Measurements from ENCODE around the gene KCNMA1.

KCNMA1 gene

DNA sequence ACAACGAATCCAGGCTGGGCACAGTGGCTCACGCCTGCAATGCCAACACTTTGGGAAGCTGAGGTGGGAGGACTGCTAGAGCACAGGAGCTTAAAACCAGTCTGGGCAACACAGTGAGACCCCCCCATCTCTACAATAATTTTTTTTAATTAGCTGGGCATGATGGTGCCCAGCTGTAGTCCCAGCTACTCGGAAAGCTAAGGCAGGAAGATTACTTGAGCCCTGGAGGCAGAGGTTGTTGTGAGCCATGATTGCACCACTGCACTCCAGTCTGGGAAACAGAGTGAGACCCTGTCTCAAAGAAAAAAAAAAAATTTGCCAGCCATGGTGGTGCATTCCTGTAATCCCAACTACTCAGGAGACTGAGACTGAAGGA, 396.3 kb downstream of the KCNMA1 start:
- no peaks in the 10 kb centered on the region for H3K36me3 ChIP-seq (ENCODE audit: insufficient read depth, low read length)
- no peak overlapping the region for H3K9ac ChIP-seq (ENCODE audit: low read depth, low read length)
- peaks cover 5% of the 10 kb centered on the region; the same call in 1 of the 2 replicates for H3K4me1 ChIP-seq (ENCODE audit: insufficient read depth, low read length)
- H3K9me3 ChIP-seq (ENCODE audit: control insufficient read depth, insufficient read depth, low read length) = no peaks in the 10 kb centered on the region

DNA sequence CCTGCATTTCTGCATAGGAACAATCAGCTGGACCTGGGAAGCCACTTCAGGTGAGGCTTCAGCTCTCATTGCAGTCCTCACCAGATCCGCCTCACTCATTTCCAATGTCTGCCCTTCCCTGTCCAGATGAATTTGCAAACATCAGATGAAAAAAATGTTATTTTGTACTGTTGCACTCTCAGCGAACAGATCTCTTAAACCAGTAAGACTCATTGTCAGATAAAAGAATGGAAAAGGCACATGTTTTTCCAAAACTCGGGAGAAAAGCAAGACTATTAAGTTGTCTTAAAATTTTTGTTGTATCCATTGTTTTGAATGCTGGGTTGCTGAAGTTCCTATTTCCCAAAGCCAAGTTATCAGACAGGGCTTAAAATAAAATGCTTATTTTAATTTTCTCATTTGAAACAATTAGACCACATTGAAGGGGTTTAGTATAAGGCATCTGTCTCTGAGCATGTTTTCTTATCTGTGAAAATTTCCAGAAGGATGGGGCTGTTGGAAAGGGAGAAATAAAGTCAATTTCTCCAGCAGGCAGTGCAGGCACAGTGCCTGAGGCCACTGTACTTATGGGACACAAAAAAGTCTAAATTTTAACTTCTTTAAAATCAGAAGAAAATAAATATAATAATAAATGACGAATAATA, 396.8 kb downstream of the KCNMA1 start:
- Histone ChIP-seq H3K4me1 (ENCODE audit: insufficient read depth, low read length) (peaks cover 5% of the 10 kb centered on the region; the same call in 1 of the 2 replicates), H3K9ac (ENCODE audit: low read depth, low read length) (no peak overlapping the region), H3K9me3 (ENCODE audit: control insufficient read depth, insufficient read depth, low read length) (no peaks in the 10 kb centered on the region), H3K36me3 (ENCODE audit: insufficient read depth, low read length) (no peaks in the 10 kb centered on the region)

DNA sequence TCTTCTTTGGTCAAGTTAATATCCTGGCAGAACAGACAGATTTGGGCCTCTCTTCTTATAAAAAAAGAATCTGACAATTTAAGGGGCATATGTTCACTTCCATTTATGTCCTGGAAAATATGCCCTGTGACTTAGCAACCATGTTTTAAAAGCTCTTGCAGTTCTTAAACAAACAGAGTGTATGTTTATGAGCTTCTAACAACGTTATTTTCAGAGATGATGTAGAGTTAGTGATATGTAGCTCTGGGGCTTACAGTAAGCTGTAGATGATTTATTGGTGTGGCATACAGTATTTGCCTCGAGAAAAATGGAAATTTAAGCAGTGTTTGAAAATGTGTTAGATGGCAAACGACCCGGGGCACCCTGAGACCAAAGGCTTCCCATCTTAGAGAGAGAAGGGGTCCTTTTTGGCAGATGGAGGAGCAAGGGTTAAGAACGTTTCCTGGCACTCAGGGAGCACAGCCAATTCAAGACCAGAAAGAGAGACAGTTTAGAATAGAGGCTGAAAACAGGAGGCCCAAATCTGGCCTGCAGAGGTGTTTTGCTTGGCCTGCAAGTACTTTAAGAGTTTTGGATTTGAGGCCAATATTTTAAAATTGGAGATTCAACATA, 397.5 kb downstream of the KCNMA1 start:
- H3K36me3 ChIP-seq (ENCODE audit: insufficient read depth, low read length) = no peaks in the 10 kb centered on the region
- no peaks in the 10 kb centered on the region for H3K9me3 ChIP-seq (ENCODE audit: control insufficient read depth, insufficient read depth, low read length)
- H3K9ac ChIP-seq (ENCODE audit: low read depth, low read length) = no peak overlapping the region
- peaks cover 5% of the 10 kb centered on the region; the same call in 1 of the 2 replicates for H3K4me1 ChIP-seq (ENCODE audit: insufficient read depth, low read length)

DNA sequence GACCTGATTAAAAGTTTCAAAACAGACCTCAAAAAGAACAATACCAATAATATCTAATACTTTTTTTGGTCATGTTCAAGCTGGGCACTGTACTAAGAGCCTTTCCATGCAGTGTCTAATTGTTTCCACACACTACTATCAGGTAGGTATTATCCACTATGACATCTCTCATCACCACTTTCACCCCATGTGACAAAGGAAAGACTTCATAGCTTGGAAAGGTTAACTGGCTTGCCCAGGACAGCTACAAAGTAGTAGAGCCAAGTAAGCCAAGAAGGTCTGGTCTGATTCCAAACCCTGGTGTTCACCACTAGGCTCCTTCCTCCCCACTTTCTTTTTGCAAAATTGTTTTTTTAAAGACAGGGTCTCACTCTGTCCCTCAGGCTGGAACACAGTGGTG, 400.5 kb downstream of the KCNMA1 start:
- Histone ChIP-seq H3K36me3 (ENCODE audit: insufficient read depth, low read length) (no peaks in the 10 kb centered on the region), H3K4me1 (ENCODE audit: insufficient read depth, low read length) (no peaks in the 10 kb centered on the region), H3K9ac (ENCODE audit: low read depth, low read length) (no peak overlapping the region), H3K9me3 (ENCODE audit: control insufficient read depth, insufficient read depth, low read length) (no peaks in the 10 kb centered on the region; the same call in 1 of the 2 replicates)

DNA sequence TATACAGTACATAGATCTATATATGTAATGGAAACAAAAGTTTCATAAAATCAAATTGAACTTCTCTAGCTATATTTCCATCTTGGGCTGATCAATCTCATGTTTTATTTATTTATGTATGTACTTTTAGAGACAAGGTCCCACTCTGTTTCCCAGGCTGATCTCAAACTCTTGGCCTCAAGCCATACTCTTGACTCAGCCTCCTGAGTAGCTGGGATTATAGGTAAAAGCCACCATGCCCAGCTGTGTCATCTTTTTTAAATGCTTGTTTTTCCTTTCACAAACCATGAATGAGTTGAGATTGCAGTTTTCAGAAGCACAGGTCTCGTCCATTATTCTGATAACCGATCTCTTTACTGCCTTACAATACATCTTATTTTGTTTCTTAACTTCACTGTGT, 400.9 kb downstream of the KCNMA1 start:
- no peaks in the 10 kb centered on the region for H3K36me3 ChIP-seq (ENCODE audit: insufficient read depth, low read length)
- no peaks in the 10 kb centered on the region; the same call in 1 of the 2 replicates for H3K9me3 ChIP-seq (ENCODE audit: control insufficient read depth, insufficient read depth, low read length)
- H3K9ac ChIP-seq (ENCODE audit: low read depth, low read length) = no peak overlapping the region
- H3K4me1 ChIP-seq (ENCODE audit: insufficient read depth, low read length) = no peaks in the 10 kb centered on the region

DNA sequence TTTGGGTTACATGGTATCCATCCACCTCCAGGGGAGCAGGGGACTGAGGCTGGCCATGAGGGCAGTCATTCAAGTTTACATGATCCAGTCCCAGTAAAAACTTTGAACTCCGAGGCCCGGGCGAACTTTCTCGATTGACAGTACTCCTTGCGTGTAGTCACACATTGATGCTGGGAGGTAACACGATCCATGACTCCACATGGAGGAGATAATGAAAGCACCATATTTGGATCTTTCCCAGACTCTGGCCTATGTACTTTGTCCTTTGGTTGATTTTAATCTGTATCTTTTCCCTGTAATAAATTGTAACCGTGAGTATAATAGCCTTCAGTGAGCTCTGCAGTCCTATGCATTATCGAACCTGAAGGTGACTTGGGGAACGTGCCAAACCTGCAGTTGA, 401.6 kb downstream of the KCNMA1 start:
- H3K36me3 ChIP-seq (ENCODE audit: insufficient read depth, low read length) = no peaks in the 10 kb centered on the region
- no peaks in the 10 kb centered on the region; the same call in 1 of the 2 replicates for H3K9me3 ChIP-seq (ENCODE audit: control insufficient read depth, insufficient read depth, low read length)
- no peak overlapping the region for H3K9ac ChIP-seq (ENCODE audit: low read depth, low read length)
- no peaks in the 10 kb centered on the region for H3K4me1 ChIP-seq (ENCODE audit: insufficient read depth, low read length)

DNA sequence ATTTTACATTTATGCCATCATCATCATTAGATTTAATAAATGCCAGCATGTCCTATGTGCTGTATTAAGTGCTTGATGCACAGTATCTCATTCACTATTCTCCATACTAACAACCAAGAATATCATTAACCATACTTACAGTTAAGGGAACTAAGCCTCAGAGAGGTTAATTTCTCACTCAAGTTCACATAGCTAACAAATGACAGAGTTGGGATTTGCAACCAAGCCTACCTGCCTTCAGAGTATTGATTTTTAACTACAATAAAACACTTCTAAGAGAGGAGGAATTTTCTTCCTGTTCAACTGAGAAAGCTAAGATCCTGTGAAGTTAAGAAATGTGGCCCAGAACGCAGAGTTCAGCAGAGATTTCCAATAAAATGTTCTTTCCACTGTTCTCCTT, 403.0 kb downstream of the KCNMA1 start:
- no peaks in the 10 kb centered on the region for H3K4me1 ChIP-seq (ENCODE audit: insufficient read depth, low read length)

DNA sequence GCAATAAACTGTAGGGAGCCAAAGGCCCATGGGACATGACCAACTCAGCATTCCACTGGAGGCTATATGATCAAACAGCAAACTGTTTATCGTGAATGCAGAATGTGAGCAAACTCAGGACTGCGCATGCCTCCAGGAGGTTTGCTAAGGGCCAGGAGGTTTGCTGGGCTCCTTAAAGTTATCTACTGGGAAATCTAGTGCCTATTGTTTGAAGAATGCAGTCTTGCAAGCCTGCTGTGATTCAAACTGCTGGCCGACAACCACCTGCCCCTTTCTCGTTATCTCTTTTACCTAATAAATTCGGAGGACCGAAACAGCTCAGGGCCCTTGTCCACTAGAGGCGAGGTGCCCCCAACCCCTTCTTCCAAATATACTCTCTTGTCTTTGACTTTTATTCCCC, 404.1 kb downstream of the KCNMA1 start:
- Histone ChIP-seq H3K9me3 (ENCODE audit: control insufficient read depth, insufficient read depth, low read length) (no peaks in the 10 kb centered on the region; the same call in 1 of the 2 replicates), H3K36me3 (ENCODE audit: insufficient read depth, low read length) (no peaks in the 10 kb centered on the region), H3K9ac (ENCODE audit: low read depth, low read length) (no peak overlapping the region), H3K4me1 (ENCODE audit: insufficient read depth, low read length) (no peaks in the 10 kb centered on the region)

More for the DNA sequence above, 403.0 kb downstream of the KCNMA1 start:
- Histone ChIP-seq H3K9ac (ENCODE audit: low read depth, low read length) (no peak overlapping the region), H3K36me3 (ENCODE audit: insufficient read depth, low read length) (no peaks in the 10 kb centered on the region), H3K9me3 (ENCODE audit: control insufficient read depth, insufficient read depth, low read length) (no peaks in the 10 kb centered on the region; the same call in 1 of the 2 replicates)

DNA sequence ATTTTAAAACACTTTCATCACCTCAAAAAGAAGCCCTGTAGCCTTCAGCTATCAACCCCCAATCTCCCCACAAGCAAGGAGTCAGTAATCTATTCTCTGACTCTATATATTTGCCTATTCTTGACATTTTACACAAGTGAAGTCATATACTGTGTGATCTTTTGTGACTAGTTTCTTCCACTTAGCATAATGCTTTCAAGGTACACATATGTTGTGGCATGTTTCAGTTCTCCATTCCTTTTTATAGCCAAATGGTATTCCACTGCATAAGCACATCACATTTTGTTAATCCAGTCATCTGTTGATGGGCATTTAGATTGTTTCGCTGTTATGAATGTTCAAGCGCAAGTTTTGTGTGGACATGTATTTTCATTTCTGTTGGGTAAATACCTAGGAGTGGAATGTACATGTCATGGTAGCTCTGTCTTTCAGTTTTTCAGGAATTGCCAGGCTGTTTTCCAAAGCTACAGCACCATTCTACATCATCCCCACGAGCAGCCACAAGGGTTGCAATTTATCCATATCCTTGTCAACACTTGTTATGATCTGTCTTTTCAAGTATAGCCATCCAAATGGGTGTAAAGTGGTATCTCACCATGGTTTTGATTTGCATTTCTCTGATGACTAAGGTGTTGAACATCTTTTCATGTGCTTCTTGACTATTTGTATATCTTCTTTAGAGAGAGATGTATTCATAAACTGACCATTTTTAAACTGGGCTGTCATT, 405.6 kb downstream of the KCNMA1 start:
- H3K4me1 ChIP-seq (ENCODE audit: insufficient read depth, low read length) = no peaks in the 10 kb centered on the region
- H3K36me3 ChIP-seq (ENCODE audit: insufficient read depth, low read length) = no peaks in the 10 kb centered on the region
- H3K9ac ChIP-seq (ENCODE audit: low read depth, low read length) = no peak overlapping the region
- H3K9me3 ChIP-seq (ENCODE audit: control insufficient read depth, insufficient read depth, low read length) = no peaks in the 10 kb centered on the region; the same call in 1 of the 2 replicates

DNA sequence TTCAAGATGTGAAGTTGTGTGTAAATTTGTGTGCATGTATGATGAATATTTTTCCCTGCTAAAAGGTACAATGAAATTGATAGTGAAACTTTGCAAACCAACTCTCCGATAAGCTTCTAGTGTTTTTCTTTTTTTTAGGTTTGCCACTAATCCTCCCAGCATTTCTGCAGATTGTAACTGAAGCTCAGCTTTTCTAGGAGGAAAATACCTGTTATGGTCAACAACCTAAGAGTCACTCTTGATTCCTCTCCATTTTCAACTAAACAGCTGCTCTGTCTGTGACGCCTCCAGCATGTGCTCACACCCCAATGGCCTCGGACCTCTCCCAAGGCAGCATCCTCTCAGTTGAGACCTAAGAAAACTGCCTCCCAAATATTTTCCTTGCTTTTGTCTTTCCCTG, 406.2 kb downstream of the KCNMA1 start:
- Histone ChIP-seq H3K9ac (ENCODE audit: low read depth, low read length) (no peak overlapping the region), H3K4me1 (ENCODE audit: insufficient read depth, low read length) (no peaks in the 10 kb centered on the region), H3K9me3 (ENCODE audit: control insufficient read depth, insufficient read depth, low read length) (no peaks in the 10 kb centered on the region; the same call in 1 of the 2 replicates), H3K36me3 (ENCODE audit: insufficient read depth, low read length) (no peaks in the 10 kb centered on the region)

DNA sequence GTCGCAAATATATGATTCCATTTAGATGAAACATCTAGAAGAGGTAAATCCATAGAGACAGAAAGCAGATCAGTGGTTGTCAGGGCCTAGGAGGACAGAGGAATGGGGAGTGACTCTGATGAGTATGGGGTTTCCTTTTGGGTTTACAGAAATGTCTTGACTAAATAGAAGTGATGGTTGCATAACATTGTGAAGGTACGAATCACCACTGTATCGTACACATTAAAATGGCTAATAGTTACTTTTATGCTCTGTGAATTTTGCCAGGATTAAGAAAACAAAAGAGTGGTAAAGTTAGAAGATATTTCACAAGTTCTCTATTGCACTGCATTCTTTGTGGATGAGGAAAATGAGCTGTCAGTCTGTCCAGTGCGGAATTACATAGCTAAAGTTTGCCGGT, 407.4 kb downstream of the KCNMA1 start:
- Histone ChIP-seq H3K9ac (ENCODE audit: low read depth, low read length) (no peak overlapping the region), H3K9me3 (ENCODE audit: control insufficient read depth, insufficient read depth, low read length) (no peaks in the 10 kb centered on the region; the same call in 1 of the 2 replicates), H3K36me3 (ENCODE audit: insufficient read depth, low read length) (no peaks in the 10 kb centered on the region), H3K4me1 (ENCODE audit: insufficient read depth, low read length) (no peaks in the 10 kb centered on the region)

DNA sequence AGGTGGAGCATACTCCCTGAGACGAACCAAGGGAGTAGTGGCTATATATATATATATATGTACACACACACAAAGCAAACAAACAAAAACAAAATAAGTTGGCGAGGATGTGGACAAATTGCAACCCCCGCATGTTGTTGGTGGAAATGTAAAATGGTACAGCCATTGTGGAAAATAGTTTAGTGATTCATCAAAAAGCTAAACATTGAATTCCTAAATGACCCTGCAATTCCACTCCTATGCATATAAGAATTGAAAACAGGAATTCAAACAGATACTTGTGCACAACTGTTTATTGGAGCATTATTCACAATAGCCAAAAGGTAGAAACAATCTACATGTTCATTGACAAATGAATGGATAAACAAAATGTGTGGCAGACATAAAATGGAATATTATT, 407.9 kb downstream of the KCNMA1 start:
- Histone ChIP-seq H3K9ac (ENCODE audit: low read depth, low read length) (no peak overlapping the region), H3K36me3 (ENCODE audit: insufficient read depth, low read length) (no peaks in the 10 kb centered on the region), H3K4me1 (ENCODE audit: insufficient read depth, low read length) (no peaks in the 10 kb centered on the region), H3K9me3 (ENCODE audit: control insufficient read depth, insufficient read depth, low read length) (no peaks in the 10 kb centered on the region; the same call in 1 of the 2 replicates)

DNA sequence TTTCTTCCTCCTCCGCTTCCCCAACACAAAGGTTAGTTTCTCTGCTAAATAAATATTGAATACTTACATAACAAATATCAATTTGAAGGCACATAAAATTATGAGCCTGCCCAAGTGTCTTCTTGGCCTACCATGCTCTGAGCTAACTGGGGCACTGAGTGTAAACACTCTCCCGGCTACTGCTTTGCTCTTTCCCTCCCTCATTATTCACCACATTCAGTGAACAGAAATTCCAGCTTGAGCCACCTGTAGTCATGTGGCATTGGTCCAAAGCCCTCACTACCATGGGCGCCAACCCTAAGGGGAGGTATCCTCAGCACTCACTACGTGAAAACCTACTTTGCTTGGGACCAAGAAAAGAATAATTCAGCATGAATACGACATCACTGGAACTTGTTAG, 409.0 kb downstream of the KCNMA1 start:
- Histone ChIP-seq H3K9ac (ENCODE audit: low read depth, low read length) (no peak overlapping the region), H3K36me3 (ENCODE audit: insufficient read depth, low read length) (no peaks in the 10 kb centered on the region), H3K9me3 (ENCODE audit: control insufficient read depth, insufficient read depth, low read length) (no peaks in the 10 kb centered on the region; the same call in 1 of the 2 replicates), H3K4me1 (ENCODE audit: insufficient read depth, low read length) (no peaks in the 10 kb centered on the region)

DNA sequence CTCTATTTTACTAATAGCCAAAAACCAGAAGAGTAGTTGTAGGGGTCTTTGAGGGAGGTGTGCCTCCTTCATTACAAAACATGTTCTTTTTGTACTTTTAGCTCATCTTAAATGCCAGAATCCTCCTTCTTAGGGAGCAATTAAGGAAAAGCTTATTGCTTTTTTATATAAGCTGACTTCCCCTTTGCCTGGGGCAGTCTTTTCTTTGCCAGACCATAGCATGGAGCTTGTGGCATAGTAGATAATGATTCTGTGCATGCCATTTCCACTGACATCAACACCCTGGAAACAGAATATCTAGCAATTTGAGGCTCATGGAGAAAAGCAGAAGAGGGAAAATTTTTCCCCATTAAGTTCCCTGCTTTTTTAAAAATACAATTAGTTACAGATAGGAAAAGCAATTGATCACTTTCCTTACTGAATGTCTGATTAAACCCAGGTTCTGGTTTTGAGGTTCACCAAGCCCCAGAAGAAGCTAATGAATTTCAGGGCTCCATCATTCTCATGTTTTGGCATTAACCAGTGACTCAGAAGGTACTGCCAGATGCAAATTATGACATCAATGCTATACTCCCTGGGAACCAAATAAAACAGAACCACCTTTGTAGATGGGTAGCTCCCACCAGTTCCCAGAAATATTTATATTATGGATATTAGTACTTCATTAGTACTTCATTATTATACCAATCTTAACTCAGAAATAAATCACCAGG, 410.6 kb downstream of the KCNMA1 start:
- H3K4me1 ChIP-seq (ENCODE audit: insufficient read depth, low read length) = no peaks in the 10 kb centered on the region
- no peaks in the 10 kb centered on the region for H3K36me3 ChIP-seq (ENCODE audit: insufficient read depth, low read length)
- no peak overlapping the region for H3K9ac ChIP-seq (ENCODE audit: low read depth, low read length)
- H3K9me3 ChIP-seq (ENCODE audit: control insufficient read depth, insufficient read depth, low read length) = no peaks in the 10 kb centered on the region
